CD4-positive, alpha-beta T cell (primary cell): ENCODE data around the gene GOLGA6L22. TPM values are rescaled to one million over a fixed set of nuclear protein-coding genes. Genes with fewer than 3 reads are reported as not detected.
"Not testable (repeated sequence)": the region's sequence is repeated elsewhere in the genome, so short reads cannot be mapped to it uniquely, and the experiment has no call there.

Experiments
- ATAC-seq: fragments of 200-7000 bp; cut with Tn5 transposase; one replicate; pipeline ENCODE4 v1.10.0; 2022; ENCODE audit warnings: mild to moderate bottlenecking; ENCODE audit not compliant: poor library complexity
- CTCF ChIA-PET: fragments of 350-600 bp; sonication (Branson Sonifier 250); formaldehyde crosslinking; loops from one replicate; lab custom pipeline; 2021; ENCODE audit warnings: antibody characterized with exemption, inconsistent platforms; lab: Charles Lee
- POLR2A ChIA-PET: fragments of 350-600 bp; sonication (Branson Sonifier 250); formaldehyde crosslinking; loops from one replicate; lab custom pipeline; 2021; ENCODE audit warnings: antibody characterized with exemption, inconsistent platforms; lab: Charles Lee
- DNase-seq, 14 experiments: peaks; one replicate each; pipeline ENCODE4 v3.0.0-alpha.2; 2013 to 2020; ENCODE audit warnings: mixed read lengths in 2 of 14
- H3K27ac ChIP-seq, 2 donors: one replicate each; pipeline versions ENCODE4 v1.5.1 to v1.7.0; 2013; ENCODE audit warnings: low read length in 2 of 2, low read depth in 1 of 2, mild to moderate bottlenecking in 1 of 2
- H3K27me3 ChIP-seq, 2 experiments: 1 replicate in 1 of 2; 2 replicates in 1 of 2; pipeline versions ENCODE4 v1.6.1 to v1.7.0; 2013; ENCODE audit warnings: low read length in 2 of 2, control low read depth in 1 of 2, mild to moderate bottlenecking in 1 of 2, moderate library complexity in 1 of 2; ENCODE audit not compliant: insufficient read depth in 2 of 2, control insufficient read depth in 1 of 2
- H3K36me3 ChIP-seq: one replicate; pipeline ENCODE4 v1.6.1; 2013; ENCODE audit warnings: low read length, control low read depth; ENCODE audit not compliant: insufficient read depth
- H3K4me1 ChIP-seq: one replicate; pipeline ENCODE4 v1.6.1; 2013; ENCODE audit warnings: low read length, control low read depth; ENCODE audit not compliant: insufficient read depth
- H3K4me3 ChIP-seq: one replicate; pipeline ENCODE4 v1.5.1; 2013; ENCODE audit warnings: mild to moderate bottlenecking, low read length, moderate library complexity
- H3K9me3 ChIP-seq, 2 experiments: 1 replicate in 1 of 2; 2 replicates in 1 of 2; pipeline versions ENCODE4 v1.6.1 to v1.7.0; 2013; ENCODE audit warnings: low read length in 2 of 2, mild to moderate bottlenecking in 2 of 2, control low read depth in 1 of 2, moderate library complexity in 1 of 2; ENCODE audit not compliant: control insufficient read depth in 1 of 2, insufficient read depth in 1 of 2
- H3K27ac Mint-ChIP-seq: one replicate; pipeline ENCODE4 v1.8.0; 2020; ENCODE audit warnings: mixed read lengths
- H3K27me3 Mint-ChIP-seq: one replicate; pipeline ENCODE4 v1.8.0; 2021; ENCODE audit warnings: mixed read lengths
- H3K36me3 Mint-ChIP-seq: one replicate; pipeline ENCODE4 v1.8.0; 2021; ENCODE audit warnings: low read depth, mixed read lengths
- H3K4me1 Mint-ChIP-seq: one replicate; pipeline ENCODE4 v1.8.0; 2021; ENCODE audit warnings: low read depth, mixed read lengths
- H3K4me3 Mint-ChIP-seq: one replicate; pipeline ENCODE4 v1.8.0; 2020; ENCODE audit warnings: mild to moderate bottlenecking, mixed read lengths
- H3K9me3 Mint-ChIP-seq: one replicate; pipeline ENCODE4 v1.8.0; 2020; ENCODE audit warnings: mixed read lengths
- intact Hi-C, 2 experiments: fragments of 100-400 bp; cut with DNase I in 1 of 2; cut with micrococcal nuclease in 1 of 2; formaldehyde crosslinking; loops; one replicate each; pipeline versions ENCODE4 v1.15.1 to v1.9.0; 2023 to 2025; cut with DNase I, micrococcal nuclease
- polyA plus RNA-seq, 2 donors: library from polyadenylated mRNA; unstranded; fragments of 120-200 nt; gene quantifications; one replicate each; pipeline ENCODE4 v1.2.1, GENCODE V29; 2013
- total RNA-seq, 174 experiments: library from RNA in 2 of 174; stranded (reverse) in 2 of 174; gene quantifications; one replicate each; pipeline ENCODE4 v1.2.3 and lab custom pipeline; 2021 to 2026

Gene GOLGA6L22, protein sequence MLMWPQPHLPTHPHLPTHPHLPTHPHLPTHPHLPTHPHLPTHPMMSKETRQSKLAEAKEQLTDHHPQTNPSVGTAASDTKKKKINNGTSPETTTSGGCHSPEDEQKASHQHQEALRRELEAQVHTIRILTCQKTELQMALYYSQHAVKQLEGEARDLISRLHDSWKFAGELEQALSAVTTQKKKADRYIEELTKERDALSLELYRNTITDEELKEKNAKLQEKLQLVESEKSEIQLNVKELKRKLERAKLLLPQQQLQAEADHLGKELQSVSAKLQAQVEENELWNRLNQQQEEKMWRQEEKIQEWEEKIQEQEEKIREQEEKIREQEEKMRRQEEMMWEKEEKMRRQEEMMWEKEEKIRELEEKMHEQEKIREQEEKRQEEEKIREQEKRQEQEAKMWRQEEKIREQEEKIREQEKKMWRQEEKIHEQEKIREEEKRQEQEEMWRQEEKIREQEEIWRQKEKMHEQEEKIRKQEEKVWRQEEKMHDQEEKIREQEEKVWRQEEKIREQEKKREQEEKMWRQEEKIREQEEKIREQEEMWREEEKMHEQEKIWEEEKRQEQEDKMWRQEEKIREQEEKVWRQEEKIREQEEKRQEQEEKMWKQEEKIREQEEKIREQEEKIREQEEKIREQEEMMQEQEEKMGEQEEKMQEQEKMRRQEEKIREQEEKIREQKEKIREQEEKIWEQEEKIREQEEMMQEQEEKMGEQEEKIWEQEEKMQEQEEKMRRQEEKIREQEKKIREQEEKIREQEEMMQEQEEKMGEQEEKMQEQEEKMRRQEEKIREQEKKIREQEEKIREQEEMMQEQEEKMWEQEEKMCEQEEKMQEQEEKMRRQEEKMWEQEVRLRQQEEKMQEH
- total RNA-seq, result not detected
- not detected for polyA plus RNA-seq (2013, experiment 1 of 2)
- polyA plus RNA-seq (2013, experiment 2 of 2), result not detected
- total RNA-seq (lab: John Stamatoyannopoulos, UW), result 0 to 0.11 (median 0) reads per million in 172 experiments

DNA sequence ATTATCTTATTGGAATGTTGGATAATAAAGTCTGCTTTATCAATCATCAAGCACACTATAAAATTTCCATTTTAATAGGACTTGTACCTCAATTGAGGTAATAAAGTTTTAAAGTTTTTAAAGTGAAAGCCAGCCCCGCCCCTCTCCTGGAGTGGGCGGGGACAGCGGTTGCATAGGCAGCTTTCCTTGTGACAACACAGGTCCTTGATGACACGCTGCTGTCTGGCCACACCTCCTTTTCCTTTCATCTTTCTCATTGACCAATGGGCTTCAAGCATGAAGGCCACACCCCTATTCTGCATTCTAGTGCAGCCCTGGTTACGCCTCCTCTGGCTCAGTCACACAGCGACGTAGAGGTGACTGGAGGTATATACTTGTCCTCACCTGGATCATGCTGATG is at the start of gene GOLGA6L22:
Gene GOLGA6L22, plus strand, starts transcription at position 301 of the 400 bp plus-strand sequence. Its CDS starts 91 bp downstream, at position 392.
- CTCF ChIA-PET, DNase-seq, H3K4me3 Mint-ChIP-seq, POLR2A ChIA-PET, H3K27me3 Mint-ChIP-seq, H3K36me3 ChIP-seq, H3K9me3 ChIP-seq, H3K27me3 ChIP-seq, H3K4me1 Mint-ChIP-seq, H3K27ac Mint-ChIP-seq, H3K27ac ChIP-seq, H3K36me3 Mint-ChIP-seq, intact Hi-C loops, ATAC-seq, H3K4me3 ChIP-seq, H3K4me1 ChIP-seq, H3K9me3 Mint-ChIP-seq: not testable (repeated sequence)

DNA sequence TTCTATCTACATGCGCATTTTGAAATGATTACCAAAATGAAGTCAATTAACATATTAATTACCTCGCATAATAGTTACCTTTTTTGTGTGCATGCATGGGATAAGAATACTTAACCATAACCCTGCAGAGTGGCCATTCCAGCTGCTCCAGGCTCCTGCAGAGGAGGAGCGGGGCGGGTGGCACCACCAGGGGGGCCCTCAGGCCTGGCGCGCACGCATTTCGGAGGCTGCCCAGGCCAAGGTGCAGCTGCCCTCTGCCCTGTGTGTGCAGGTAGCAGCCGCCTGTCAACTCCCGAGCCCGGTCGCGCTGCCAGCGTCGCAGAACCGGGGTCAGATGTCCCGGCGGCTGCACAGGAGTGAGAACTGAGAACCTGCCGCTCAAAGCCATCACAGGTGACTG is 41.4 kb upstream of the GOLGA6L22 start:
- H3K27me3 ChIP-seq, H3K36me3 ChIP-seq, CTCF ChIA-PET, POLR2A ChIA-PET, H3K4me1 Mint-ChIP-seq, H3K9me3 ChIP-seq, H3K4me3 Mint-ChIP-seq, DNase-seq, H3K36me3 Mint-ChIP-seq, H3K27me3 Mint-ChIP-seq, H3K4me3 ChIP-seq, intact Hi-C loops, H3K27ac ChIP-seq, H3K9me3 Mint-ChIP-seq, H3K27ac Mint-ChIP-seq, H3K4me1 ChIP-seq, ATAC-seq: not testable (repeated sequence)

DNA sequence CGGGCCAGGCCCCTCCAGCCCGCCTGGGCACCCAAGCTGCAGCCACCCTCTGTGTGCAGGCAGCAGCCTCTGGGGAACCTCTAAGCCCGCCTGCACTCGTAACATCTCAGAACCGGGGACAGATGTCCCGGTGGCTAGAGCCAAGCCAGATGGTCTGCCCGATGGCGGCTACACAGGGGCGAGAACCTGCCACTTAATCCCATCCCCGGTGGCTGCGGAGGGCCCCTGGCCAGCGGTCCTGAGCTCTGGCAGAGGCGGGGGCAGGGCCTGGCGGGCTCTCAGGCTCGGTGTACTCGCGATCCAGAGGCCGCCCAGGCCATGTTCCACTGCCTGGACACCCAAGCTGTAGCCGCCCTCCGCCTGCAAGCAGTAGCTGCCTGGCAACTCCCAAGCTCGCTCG is 40.9 kb upstream of the GOLGA6L22 start:
- POLR2A ChIA-PET, result not testable (repeated sequence)

DNA sequence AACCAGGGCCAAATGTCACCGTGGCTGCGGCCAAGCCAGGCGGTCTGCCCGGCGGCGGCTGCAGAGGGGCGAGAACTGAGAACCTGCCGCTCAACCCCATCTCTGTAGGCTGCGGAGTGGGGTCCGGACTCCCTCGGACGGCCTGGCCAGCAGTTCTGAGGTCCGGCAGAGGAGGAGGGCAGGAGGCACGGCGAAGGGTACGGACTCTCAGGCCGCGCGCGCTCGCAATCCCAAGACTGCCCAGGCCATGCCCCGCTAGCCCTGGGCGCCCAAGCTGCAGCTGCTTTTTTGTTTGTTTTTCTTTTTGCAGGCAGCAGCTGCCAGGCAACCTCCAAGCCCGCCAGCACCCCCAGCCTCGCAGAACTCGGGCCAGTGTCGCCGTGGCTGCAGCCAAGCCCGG is 40.5 kb upstream of the GOLGA6L22 start:
- ATAC-seq, result not testable (repeated sequence)

More for the DNA sequence above, 40.9 kb upstream of the GOLGA6L22 start:
- DNase-seq, H3K4me1 Mint-ChIP-seq, ATAC-seq, H3K27ac Mint-ChIP-seq, H3K9me3 Mint-ChIP-seq, H3K4me3 Mint-ChIP-seq, H3K4me1 ChIP-seq, H3K27me3 ChIP-seq, H3K36me3 Mint-ChIP-seq, H3K27me3 Mint-ChIP-seq, H3K9me3 ChIP-seq, H3K4me3 ChIP-seq, H3K27ac ChIP-seq, CTCF ChIA-PET, H3K36me3 ChIP-seq, intact Hi-C loops: not testable (repeated sequence)

DNA sequence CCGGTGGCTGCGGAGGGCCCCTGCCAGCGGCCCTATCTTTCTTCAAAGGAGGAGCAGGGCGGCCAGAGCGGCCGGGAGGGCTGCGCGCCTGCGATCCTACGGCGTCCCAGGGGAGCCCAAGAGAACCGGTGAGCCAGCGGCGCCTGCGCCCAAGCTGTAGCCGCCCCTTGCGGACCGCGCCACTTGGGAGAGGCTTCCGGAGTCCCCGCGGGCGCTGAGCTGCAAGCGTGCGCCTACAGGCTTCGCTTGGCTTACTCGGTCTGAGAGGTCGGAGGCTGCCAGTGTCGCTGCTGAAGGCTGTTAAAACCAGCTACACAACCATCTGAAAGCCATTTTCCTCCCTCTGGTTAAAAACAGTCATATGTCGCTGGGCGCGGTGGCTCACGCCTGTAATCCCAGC is 40.0 kb upstream of the GOLGA6L22 start:
- H3K27me3 Mint-ChIP-seq, H3K27ac ChIP-seq, ATAC-seq, CTCF ChIA-PET, H3K36me3 ChIP-seq, H3K4me1 ChIP-seq, H3K9me3 Mint-ChIP-seq, intact Hi-C loops, H3K27ac Mint-ChIP-seq, DNase-seq, H3K9me3 ChIP-seq, H3K4me1 Mint-ChIP-seq, H3K4me3 ChIP-seq, POLR2A ChIA-PET, H3K27me3 ChIP-seq, H3K36me3 Mint-ChIP-seq, H3K4me3 Mint-ChIP-seq: not testable (repeated sequence)

More for the DNA sequence above, 40.5 kb upstream of the GOLGA6L22 start:
- H3K36me3 ChIP-seq, H3K9me3 ChIP-seq, H3K4me1 Mint-ChIP-seq, H3K27me3 Mint-ChIP-seq, DNase-seq, H3K27ac Mint-ChIP-seq, CTCF ChIA-PET, H3K4me3 ChIP-seq, H3K36me3 Mint-ChIP-seq, H3K4me1 ChIP-seq, H3K9me3 Mint-ChIP-seq, H3K27ac ChIP-seq, intact Hi-C loops, POLR2A ChIA-PET, H3K27me3 ChIP-seq, H3K4me3 Mint-ChIP-seq: not testable (repeated sequence)

DNA sequence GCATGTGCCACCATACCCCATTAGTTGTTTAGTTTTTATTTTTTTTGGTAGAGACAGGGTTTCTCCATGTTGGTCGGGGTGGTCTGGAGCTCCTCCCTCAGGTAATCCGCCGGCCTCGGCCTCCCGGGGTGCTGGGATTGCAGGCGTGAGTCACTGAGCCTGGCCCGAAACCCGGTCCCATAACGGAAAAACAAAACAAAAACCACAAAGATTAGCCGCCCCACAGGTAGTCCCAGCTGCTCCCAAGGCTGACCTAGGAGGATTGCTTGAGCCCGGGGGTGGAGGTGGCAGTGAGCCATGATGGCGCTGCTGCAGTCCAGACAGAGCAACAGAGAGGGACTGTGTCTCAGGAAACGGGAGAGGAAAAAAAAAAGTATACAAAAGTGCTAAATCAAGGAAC is 38.4 kb upstream of the GOLGA6L22 start:
- H3K27me3 ChIP-seq, ATAC-seq, H3K9me3 ChIP-seq, H3K4me1 ChIP-seq, H3K27me3 Mint-ChIP-seq, H3K4me3 ChIP-seq, DNase-seq, POLR2A ChIA-PET, H3K27ac Mint-ChIP-seq, H3K9me3 Mint-ChIP-seq, H3K27ac ChIP-seq, CTCF ChIA-PET, H3K36me3 Mint-ChIP-seq, H3K36me3 ChIP-seq, intact Hi-C loops, H3K4me1 Mint-ChIP-seq, H3K4me3 Mint-ChIP-seq: not testable (repeated sequence)
